ENCODE results near the gene DMWD. TPM values are rescaled to one million over a fixed set of nuclear protein-coding genes. Genes with fewer than 3 reads are reported as not detected.

DMWD gene
- total and polyA plus RNA-seq, 2 of the 13 experiments (the other 11 are each of a cell fraction or from before 2014, with no cell fraction given) = 10.3 to 14.9 TPM

GRCh38 chr19:45792470-45793177, at the start of gene DMWD (continued):
- no peak for TF ChIP-seq ARID5B (CRISPR knock-in tag; IDR thresholded peaks at IDR 0.05)
- no peak for TF ChIP-seq ZNF552 (CRISPR knock-in tag; IDR thresholded peaks at IDR 0.05; ENCODE audit: borderline replicate concordance)
- TF ChIP-seq ZNF644 (CRISPR knock-in tag; IDR thresholded peaks at IDR 0.05; ENCODE audit: low read depth) = no peak
- no peak for TF ChIP-seq ZBTB38 (CRISPR knock-in tag; IDR thresholded peaks at IDR 0.05)
- TF ChIP-seq SP140L (CRISPR knock-in tag; IDR thresholded peaks at IDR 0.05; ENCODE audit: borderline replicate concordance) = no peak
- no peak for TF ChIP-seq ZNF274 (CRISPR knock-in tag; IDR thresholded peaks at IDR 0.05)
- TF ChIP-seq TGIF2 (CRISPR knock-in tag; IDR thresholded peaks at IDR 0.05) = no peak
- TF ChIP-seq EED (CRISPR knock-in tag; IDR thresholded peaks at IDR 0.05) = no peak
- no peak for TF ChIP-seq SOX6 (IDR thresholded peaks at IDR 0.05)
- no peak for TF ChIP-seq SOX6 (CRISPR knock-in tag; IDR thresholded peaks at IDR 0.05)
- no peak for TF ChIP-seq MIER2 (CRISPR knock-in tag; IDR thresholded peaks at IDR 0.05)
- no peak for TF ChIP-seq ZBTB2 (CRISPR knock-in tag; IDR thresholded peaks at IDR 0.05; ENCODE audit: low read depth)
- no peak for TF ChIP-seq NCOA2 (CRISPR knock-in tag; IDR thresholded peaks at IDR 0.05)
- TF ChIP-seq ZBTB34 (CRISPR knock-in tag; IDR thresholded peaks at IDR 0.05) = no peak
- no peak for TF ChIP-seq CREB3 (CRISPR knock-in tag; IDR thresholded peaks at IDR 0.05)
- TF ChIP-seq HIC2 (CRISPR knock-in tag; IDR thresholded peaks at IDR 0.05; ENCODE audit: low read depth) = no peak
- no peak for TF ChIP-seq PRDM15 (CRISPR knock-in tag; IDR thresholded peaks at IDR 0.05)
